ENCODE data around the gene EVC. TPM values are rescaled to one million over a fixed set of nuclear protein-coding genes. Genes with fewer than 3 reads are reported as not detected.

The EVC gene
- total RNA-seq, 2 experiments from 2014 or later, result 0.36 to 0.68 TPM

DNA sequence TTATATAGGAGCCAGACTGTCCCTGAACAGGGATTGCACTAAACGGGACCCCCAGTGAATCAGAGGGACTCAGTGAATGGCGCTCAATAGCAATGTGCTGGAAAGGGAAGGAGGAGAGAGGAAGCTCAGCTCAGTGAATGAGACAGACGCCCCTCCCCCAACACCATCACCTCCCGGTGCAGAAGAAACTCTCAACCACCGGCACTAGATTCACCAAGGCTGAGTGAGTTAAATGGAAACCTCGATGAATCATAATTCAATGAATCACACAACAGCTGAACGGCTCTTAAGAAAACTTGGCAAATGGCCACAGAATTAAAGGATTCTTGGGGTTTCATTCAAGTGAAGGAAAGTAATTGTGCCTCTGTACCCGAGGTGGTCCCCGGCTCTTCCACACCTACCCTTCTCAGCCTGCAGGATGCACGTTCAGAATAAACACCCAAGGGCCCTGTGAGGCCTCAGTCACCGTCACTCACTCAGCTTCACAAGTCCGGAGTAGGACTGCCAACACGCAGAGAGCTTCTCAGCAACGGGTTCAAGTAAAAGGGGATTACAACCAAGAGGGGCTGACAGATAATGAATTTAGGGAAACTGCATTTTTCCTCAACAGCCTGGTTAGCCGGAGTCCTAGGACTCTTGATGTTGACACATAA is 152.6 kb downstream of the EVC start:
- ATAC-seq (ENCODE audit: low read depth) (peak; percentile 81), DNase-seq (no peak)
- POLR2A ChIA-PET, result no interaction called here
- Mint-ChIP-seq H3K4me3 (no peak overlapping the region), H3K9me3 (no peaks in the 10 kb centered on the region), H3K36me3 (no peaks in the 10 kb centered on the region), H3K27me3 (peaks cover 2% of the 10 kb centered on the region), H3K4me1 (peaks cover 15% of the 10 kb centered on the region), H3K27ac (no peak overlapping the region)

Other genes starting within 250 kb of the EVC start
- under 1 TPM; 0.68 to 0.69 TPM for gene EVC2, start 2.6 kb upstream of the EVC start, total RNA-seq
- not detected for gene CRMP1, start 181.9 kb downstream of the EVC start, total RNA-seq

All from activated naive CD8-positive, alpha-beta T cell treated with anti-CD3 and anti-CD28 coated beads, Interleukin-2, amount 10 ng/mL, durations not matched to agents 7 days and 5 days (primary cell).